Uterus (tissue), 4 donors: ENCODE measurements around the gene DDX31. TPM values are rescaled to one million over a fixed set of nuclear protein-coding genes. Genes with fewer than 3 reads are reported as not detected.

Experiments used
- DNase-seq, 2 donors: peaks; one replicate each; pipeline ENCODE4 v3.0.0-alpha.2; 2019 to 2020
- H3K27ac ChIP-seq, 2 donors: fragments of 200-600 bp; sonication (generic); 1 replicate in 1 of 2; 2 replicates in 1 of 2; pipeline ENCODE4 v1.5.1; 2016 to 2018
- H3K27me3 ChIP-seq, 2 donors: fragments of 200-600 bp; sonication (generic); one replicate each; pipeline ENCODE4 v1.5.1; 2018 to 2019; ENCODE audit warnings: control low read depth in 1 of 2
- H3K36me3 ChIP-seq, 2 donors: fragments of 200-600 bp; sonication (generic); one replicate each; pipeline ENCODE4 v1.5.1; 2019; ENCODE audit warnings: control low read depth in 1 of 2
- H3K4me1 ChIP-seq, 2 donors: fragments of 200-600 bp; sonication (generic); one replicate each; pipeline ENCODE4 v1.5.1; 2018 to 2019; ENCODE audit warnings: control low read depth in 1 of 2
- H3K4me3 ChIP-seq, 2 donors: fragments of 200-600 bp; sonication (generic); 1 replicate in 1 of 2; 2 replicates in 1 of 2; pipeline ENCODE4 v1.5.1; 2018 to 2019; ENCODE audit warnings: mild to moderate bottlenecking in 1 of 2
- H3K9me3 ChIP-seq, 2 donors: fragments of 200-600 bp; sonication (generic); one replicate each; pipeline ENCODE4 v1.5.1; 2019; ENCODE audit warnings: control low read depth in 1 of 2
- CTCF ChIP-seq, 4 experiments: fragments of 200-600 bp in 2 of 4; fragments of 450-650 bp in 2 of 4; sonication (generic) in 2 of 4; IDR thresholded peaks; one replicate each; pipeline ENCODE4 v1.5.1; 2016 to 2019; ENCODE audit warnings: antibody characterized with exemption in 4 of 4, mild to moderate bottlenecking in 2 of 4, moderate library complexity in 1 of 4
- POLR2A ChIP-seq, 2 donors: fragments of 450-650 bp; IDR thresholded peaks; one replicate each; pipeline ENCODE4 v1.6.1; 2016; ENCODE audit warnings: antibody characterized with exemption in 2 of 2, mild to moderate bottlenecking in 1 of 2, moderate library complexity in 1 of 2
- intact Hi-C: fragments of 100-400 bp; cut with DNase I; formaldehyde crosslinking; loops from one replicate; pipeline ENCODE4 v1.15.1; 2023; ENCODE audit warnings: low total_unique reads
- total RNA-seq, 4 donors: library from RNA; depleted of rRNA in 3 of 4; stranded (reverse); fragments of >200 nt in 3 of 4; gene quantifications; one replicate each; pipeline versions ENCODE4 v1.1.0 to v1.2.4, GENCODE V29; 2014 to 2023
- donor health status: DM: yes; HTN: yes; CAD: no.

Gene DDX31
- total RNA-seq, 4 donors from 2014 or later, result 5.9 to 17.7 (median 10.5) TPM

GRCh38 chr9:132589148-132590036 is 80.4 kb downstream of the DDX31 start:
- no peak for TF ChIP-seq POLR2A (IDR thresholded peaks at IDR 0.05)
- no peak for TF ChIP-seq CTCF (IDR thresholded peaks at IDR 0.05)
- intact Hi-C loops, result no loop called here
- no peak for DNase-seq
- H3K27ac ChIP-seq, result no peak overlapping the region
- no peaks in the 10 kb centered on the region for H3K36me3 ChIP-seq
- H3K4me1 ChIP-seq, result no peaks in the 10 kb centered on the region
- H3K27me3 ChIP-seq, result peaks cover 0 to 55% of the 10 kb centered on the region in 2 donors
- H3K9me3 ChIP-seq, result no peaks in the 10 kb centered on the region
- no peak overlapping the region for H3K4me3 ChIP-seq

- TF ChIP-seq POLR2A (IDR thresholded peaks at IDR 0.05) (no peak), CTCF (IDR thresholded peaks at IDR 0.05) (no peak)
- Histone ChIP-seq H3K4me1 (no peaks in the 10 kb centered on the region), H3K9me3 (no peaks in the 10 kb centered on the region), H3K4me3 (no peak overlapping the region), H3K27me3 (peaks cover 3 to 62% of the 10 kb centered on the region in 2 donors), H3K27ac (no peak overlapping the region), H3K36me3 (no peaks in the 10 kb centered on the region)
- no peak for DNase-seq
- intact Hi-C loops, result no loop called here
Observed at GRCh38 chr9:132588501-132589147, 81.2 kb downstream of the DDX31 start.

GRCh38 chr9:132588098-132588497 is 81.7 kb downstream of the DDX31 start:
- H3K4me3 ChIP-seq, result no peak overlapping the region
- H3K36me3 ChIP-seq, result no peaks in the 10 kb centered on the region
- H3K9me3 ChIP-seq, result no peaks in the 10 kb centered on the region
- TF ChIP-seq CTCF (IDR thresholded peaks at IDR 0.05) (no peak), POLR2A (IDR thresholded peaks at IDR 0.05) (no peak)
- H3K4me1 ChIP-seq, result no peaks in the 10 kb centered on the region
- peaks cover 6 to 68% of the 10 kb centered on the region in 2 donors for H3K27me3 ChIP-seq
- intact Hi-C loops, result no loop called here
- no peak overlapping the region for H3K27ac ChIP-seq
- no peak for DNase-seq

- TF ChIP-seq POLR2A (IDR thresholded peaks at IDR 0.05), result no peak
- TF ChIP-seq CTCF (IDR thresholded peaks at IDR 0.05), result no peak
- Histone ChIP-seq H3K9me3 (no peaks in the 10 kb centered on the region), H3K36me3 (no peaks in the 10 kb centered on the region), H3K27ac (no peak overlapping the region), H3K27me3 (peaks cover 10 to 72% of the 10 kb centered on the region in 2 donors), H3K4me1 (no peaks in the 10 kb centered on the region), H3K4me3 (no peak overlapping the region)
- intact Hi-C loops, result no loop called here
- DNase-seq, result no peak
Observed at GRCh38 chr9:132587592-132587955, 82.2 kb downstream of the DDX31 start.
